Activated T-cell treated with anti-CD3 and anti-CD28 coated beads, Interleukin-2, amount 50 U/mL, for 48 hours (primary cell): ENCODE measurements around the gene PAX4.
"Not testable (repeated sequence)": the region's sequence is repeated elsewhere in the genome, so short reads cannot be mapped to it uniquely, and the experiment has no call there.

Experiments used
- DNase-seq, 2 experiments: peaks; one replicate each; pipeline ENCODE4 v3.0.0-alpha.2; 2020

The PAX4 gene

DNA sequence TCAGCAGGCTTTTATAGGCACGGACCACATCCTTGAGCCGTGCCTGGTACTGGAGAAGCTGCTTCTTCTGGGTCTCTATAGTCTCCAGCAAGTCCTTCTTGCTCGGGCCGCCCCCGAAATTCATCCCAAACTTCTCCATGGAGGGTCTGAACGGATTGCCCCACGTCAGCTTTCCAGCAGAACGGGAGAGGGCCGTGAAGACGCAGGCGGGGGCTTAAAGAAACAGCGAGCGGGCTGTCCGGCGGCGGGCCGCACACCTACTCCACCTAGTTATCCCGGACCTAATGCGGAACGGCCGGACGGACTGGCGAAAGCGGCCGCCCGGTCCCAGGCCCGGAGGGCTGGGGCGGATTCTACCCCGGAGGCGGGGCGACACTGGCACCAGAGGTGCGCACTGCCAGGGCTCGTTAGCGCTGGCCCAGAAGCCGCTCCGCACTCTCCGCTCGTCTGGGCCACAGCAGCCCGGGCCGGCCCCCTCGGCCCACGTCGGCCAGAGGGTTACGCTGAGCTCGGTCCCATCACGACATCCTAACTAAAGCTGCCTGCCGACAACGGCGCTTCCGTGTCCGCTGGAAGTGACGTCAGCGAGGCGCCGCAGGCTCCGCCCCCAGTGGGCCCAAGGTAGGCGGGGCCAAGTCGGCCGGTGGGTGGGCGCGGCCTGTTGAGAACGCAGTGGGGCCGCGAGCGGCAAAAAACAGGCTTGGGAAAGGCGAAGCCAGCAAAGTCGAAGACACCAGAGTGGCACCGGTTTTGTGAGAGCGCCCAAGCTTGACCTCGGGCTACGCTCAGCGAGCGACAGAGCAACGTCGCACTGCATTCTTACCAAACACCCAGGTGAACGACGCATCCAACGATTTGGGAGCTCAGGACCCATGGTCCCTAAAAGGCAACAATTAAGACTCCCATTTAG, 32.6 kb downstream of the PAX4 start, which contains the start of gene GCC1:
TSS of gene GCC1 (minus strand) at position 553 of the 910 bp plus-strand sequence. CDS start at position 139, 414 bp downstream.
- peak; percentile 98 to 99 for DNase-seq

DNA sequence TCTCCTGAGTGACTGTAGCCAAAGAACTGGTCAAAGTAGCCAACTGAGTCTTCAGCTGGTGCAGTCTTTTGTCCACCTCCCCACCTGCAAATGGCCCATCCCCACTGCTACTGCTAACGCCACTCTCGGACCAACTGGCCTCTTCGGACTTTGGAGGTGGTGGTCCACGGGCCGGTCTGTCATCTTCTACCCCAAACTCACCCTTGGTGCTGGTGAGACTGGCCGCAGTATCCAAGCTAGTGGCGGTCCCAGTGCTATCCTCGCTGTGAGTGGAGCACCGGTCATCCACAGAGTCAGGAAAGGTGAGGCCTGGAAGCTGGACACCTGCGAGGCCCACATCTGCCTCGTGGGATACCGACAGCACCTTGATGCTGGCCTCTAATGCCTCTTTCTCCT, 33.3 kb downstream of the PAX4 start:
- DNase-seq, result no peak

DNA sequence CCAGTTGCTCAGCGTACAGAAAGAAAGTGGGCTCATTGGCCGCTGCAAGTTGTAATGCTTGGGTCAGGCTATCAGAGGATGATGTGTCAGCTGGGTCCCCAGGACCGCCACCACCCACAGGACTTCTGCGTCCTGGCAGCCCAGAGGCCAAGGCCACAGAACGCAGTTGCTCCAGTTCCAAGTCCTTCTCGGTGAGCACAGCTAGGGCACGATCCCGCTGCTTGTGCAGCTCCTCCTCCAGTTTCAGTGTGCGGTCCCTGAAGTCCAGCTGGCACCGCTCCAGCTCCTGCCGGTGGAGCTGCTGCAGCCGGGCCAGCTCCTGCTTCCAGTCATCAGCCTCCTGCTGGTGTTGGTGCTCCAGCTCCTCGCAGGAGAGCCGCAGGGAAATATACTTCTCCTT, 35.6 kb downstream of the PAX4 start:
- no peak for DNase-seq

GRCh38 chr7:127581716-127582115, 36.2 kb downstream of the PAX4 start:
- no peak for DNase-seq

DNA sequence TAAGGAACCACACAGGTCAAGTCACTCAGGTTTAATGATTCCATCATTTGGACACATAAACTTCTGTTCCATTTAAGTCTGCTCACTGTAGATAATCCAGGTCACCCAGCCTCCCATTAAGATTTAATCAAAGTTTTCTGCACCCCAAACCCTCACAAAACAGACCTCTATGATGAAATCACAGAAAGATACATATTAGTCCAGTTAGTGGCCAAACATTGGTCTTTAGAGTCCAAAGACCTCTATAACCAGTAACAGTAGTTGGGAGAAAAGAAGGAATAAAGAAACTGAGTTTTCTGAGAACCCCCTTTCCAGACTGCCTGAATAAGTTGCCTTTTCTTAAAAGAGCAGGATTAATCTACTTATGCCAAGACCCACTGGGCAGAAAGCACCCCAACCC, 37.3 kb downstream of the PAX4 start:
- no peak for DNase-seq

DNA sequence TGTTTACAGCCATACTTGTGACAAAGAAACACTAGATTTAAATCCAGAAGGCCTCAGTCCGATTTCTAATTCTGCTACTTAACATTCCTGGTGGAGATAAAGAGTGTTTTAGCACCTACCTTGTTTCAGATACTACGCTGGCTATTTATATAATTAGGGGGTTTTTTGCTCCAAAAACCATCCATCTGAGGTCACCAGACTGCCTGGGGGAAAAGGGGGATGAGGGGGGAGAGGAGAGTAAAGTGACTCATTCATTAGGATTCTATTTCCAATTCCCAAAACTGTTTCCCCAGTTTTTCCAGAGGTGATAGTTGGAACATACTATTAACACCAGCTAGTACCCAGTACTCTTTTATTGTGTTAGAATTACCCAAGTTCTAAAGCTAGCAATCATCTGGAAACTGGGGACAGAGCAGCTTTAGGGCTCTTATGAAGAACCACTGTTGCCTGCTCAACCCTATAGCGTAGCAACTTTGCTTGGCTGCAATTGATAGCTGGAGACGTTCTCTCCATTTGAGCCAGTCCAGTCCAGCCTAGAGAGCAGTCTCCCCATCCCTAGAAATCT, 39.1 kb downstream of the PAX4 start:
- DNase-seq, result no peak

DNA sequence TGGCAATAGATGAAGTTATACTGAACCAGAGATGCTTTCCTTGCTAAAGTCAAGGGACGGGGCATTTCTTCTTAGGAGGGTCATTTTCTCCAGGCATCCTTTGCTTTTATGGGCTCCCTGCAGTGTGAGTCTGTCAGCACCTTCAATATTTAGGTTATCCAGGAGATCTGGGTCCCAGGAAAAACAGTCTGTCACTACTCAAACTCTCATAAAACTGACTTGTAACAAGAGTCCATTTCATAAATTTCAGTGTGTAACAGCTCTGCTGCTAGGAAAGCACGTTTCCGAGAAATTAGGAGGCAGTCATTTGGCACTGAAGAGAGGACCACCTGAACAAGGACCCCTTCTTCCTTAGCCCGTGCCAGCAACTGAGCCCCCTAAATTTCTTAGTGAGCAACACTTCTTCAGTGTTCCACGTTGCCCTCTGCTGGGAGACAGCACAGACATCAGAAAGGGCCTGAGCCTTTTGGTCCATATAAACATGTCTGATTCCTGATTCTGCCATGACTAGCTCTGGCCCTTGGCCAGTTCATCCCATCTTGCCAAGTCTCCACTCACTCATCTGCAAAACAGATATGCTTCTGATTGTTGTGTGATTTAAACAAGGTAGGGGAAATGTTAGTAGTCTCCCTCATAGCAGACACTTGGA, 39.8 kb downstream of the PAX4 start:
- DNase-seq, result no peak

DNA sequence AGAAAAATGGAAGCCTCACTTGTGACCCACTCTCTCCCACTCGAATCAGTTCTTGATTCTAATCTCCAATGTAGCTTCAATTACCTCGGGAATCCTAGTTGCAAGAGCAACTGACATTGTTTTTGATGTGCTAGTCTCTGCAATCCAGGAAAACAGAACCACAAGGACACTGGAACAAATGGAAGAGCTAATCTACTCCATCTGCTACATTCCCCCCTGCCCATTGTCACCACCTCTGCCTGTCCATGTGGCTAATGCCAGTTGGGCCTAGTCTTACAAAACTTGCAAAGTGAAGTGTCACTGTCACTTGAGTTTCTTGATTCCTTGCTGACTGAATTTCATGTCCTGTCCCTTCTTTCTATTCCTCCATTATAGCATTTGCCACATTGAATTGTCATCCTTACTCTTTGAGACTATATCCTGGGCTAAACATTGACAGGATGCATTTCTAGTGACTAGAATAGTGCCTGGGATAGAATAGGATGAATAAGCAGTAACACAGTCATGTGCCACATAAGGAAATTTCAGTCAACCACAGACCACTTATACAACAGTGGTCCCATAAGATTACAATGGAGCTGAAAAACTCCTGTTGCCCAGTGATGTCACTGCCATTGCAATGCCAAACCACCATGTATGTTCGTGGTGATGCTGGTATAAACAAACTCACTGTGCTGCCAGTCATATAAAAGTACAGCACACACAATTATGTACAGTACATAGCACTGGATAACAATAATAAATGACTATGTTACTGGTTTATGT, 46.0 kb downstream of the PAX4 start:
- DNase-seq, result no peak

GRCh38 chr7:127568034-127568433, 49.9 kb downstream of the PAX4 start:
- not testable (repeated sequence) for DNase-seq

- no peak for DNase-seq
These were observed 51.7 kb downstream of the PAX4 start for GRCh38 chr7:127566242-127566641.
